Body of pancreas (tissue), 4 donors: ENCODE data around the gene ANO2.

ENCODE experiments used
- CTCF ChIP-seq, 7 experiments: fragments of 450-650 bp in 4 of 7; fragments of 200-600 bp in 3 of 7; sonication (generic) in 3 of 7; IDR thresholded peaks; one replicate each; pipeline ENCODE4 v1.5.1; 2016 to 2019; ENCODE audit warnings: antibody characterized with exemption in 7 of 7
- POLR2A ChIP-seq, 3 donors: fragments of 450-650 bp; IDR thresholded peaks; one replicate each; pipeline ENCODE4 v1.6.1; 2016; ENCODE audit warnings: antibody characterized with exemption in 3 of 3, mild to moderate bottlenecking in 2 of 3

GRCh38 chr12:5556033-5556614 lies 388.9 kb downstream of the ANO2 start:
- TF ChIP-seq POLR2A (IDR thresholded peaks at IDR 0.05) (no peak), CTCF (IDR thresholded peaks at IDR 0.05) (no peak)
